ENCODE measurements around the gene ASXL2.
"Not testable (repeated sequence)": the region's sequence is repeated elsewhere in the genome, so short reads cannot be mapped to it uniquely, and the experiment has no call there.

Gene ASXL2

GRCh38 chr2:25831746-25832449 lies 46.4 kb downstream of the ASXL2 start:
- DNase-seq, result no peak

DNA sequence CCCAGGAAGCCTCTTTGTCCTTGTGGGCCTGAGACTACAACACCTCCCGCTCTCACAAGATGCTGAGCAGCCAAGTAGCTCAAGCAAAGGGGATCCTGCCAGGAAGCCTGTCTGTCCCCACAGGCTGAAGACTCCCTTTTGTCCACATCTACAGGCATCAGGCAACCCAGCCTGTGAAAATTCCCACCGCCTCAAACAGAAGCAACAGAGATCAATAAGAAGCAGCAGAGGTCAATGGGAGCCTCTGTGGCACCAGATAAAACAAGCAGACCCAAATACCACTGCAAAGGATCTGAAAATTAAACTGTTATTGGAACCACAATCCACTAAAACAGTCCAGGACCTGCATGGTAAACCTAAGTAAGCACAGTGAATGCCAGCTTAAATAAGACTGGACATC lies 48.5 kb downstream of the ASXL2 start:
- DNase-seq, result no peak

DNA sequence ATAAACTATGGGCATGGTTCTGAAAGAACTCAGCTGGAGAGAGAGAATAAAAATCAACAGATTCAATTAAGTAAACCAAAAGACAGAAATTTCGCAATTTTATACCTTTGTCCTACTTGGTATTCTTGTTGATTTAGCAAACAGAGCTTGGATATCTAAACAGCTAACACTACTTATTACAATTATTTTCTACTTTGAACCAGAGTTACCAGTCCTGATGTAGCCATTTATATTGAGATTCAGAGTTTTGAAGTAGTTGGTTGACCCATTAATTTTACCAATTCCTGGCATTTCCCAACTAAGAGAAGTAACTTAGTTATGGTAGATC lies 48.9 kb downstream of the ASXL2 start:
- no peak for DNase-seq

DNA sequence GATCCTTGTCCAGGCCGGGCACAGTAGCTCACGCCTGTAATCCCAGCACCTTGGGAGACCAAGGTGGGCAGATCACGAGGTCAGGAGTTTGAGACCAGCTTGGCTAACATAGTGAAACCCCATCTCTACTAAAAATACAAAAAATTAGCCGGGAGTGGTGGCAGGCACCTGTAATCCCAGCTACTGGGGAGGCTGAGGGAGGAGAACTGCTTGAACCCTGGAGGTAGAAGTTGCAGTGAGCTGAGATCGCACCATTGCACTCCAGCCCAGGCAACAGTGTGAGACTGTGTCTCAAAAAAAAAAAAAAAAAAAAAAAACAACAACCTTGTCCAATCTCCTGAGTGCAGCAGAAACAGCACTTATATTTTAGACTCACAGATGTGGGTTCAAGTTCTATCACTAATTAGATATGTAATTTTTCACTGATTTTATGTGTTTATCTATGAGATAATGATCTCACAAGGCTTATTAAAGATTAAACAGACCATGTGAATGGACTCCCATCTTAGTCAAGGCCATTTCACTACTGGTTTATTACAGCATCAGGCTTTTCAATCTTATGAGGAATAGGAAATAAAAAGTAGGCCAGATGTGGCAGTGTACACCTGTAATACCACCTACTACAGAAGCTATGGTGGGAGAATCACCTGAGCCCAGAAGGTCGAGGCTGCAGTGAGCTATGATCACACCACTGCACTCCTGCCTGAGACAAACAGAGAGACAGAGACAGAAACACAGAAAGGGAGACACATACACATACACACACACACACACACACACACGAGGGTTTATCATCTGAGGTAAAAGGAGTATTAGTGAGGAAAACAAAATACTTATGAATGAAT lies 49.5 kb downstream of the ASXL2 start:
- not testable (repeated sequence) for DNase-seq

GRCh38 chr2:25825238-25825637 lies 53.0 kb downstream of the ASXL2 start:
- no peak for DNase-seq

DNA sequence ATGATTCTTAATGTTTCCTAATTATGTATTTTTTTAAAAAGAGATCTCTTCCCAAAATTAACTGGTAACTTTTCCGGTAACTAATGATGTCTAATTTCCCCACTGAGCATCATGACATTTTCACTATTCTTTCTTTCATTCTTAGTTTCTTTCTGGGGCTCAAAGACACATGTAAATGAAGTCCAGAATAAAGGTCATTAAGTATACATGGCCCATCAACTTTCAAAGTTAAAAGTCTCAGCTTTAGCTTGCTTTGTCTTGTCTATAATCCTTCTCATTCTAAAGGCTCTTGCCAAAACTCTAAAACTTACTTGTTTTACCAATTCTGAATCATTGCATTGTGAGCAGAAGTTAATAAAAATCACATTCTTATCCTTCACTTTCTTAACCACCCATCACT lies 53.6 kb downstream of the ASXL2 start:
- DNase-seq, result no peak

DNA sequence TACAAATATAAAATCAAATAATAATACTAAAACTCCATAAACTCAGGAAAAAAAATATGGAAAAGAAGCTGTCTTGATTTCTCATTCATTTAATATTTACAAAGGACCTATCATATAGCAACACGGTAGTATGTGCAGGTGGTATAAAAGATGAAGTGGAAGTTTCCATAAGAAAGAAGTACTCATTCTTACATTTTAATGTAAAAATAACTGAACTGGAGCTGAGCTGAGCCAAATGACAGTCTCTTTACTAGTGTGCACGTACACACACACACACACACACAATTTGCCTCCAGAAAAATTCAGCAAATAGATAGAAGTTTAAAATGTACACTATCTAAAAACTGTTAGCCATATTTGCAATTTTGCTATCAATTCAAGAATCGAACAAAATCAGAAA lies 54.1 kb downstream of the ASXL2 start:
- no peak for DNase-seq

GRCh38 chr2:25822190-25823117 lies 55.8 kb downstream of the ASXL2 start:
- no peak for DNase-seq

DNA sequence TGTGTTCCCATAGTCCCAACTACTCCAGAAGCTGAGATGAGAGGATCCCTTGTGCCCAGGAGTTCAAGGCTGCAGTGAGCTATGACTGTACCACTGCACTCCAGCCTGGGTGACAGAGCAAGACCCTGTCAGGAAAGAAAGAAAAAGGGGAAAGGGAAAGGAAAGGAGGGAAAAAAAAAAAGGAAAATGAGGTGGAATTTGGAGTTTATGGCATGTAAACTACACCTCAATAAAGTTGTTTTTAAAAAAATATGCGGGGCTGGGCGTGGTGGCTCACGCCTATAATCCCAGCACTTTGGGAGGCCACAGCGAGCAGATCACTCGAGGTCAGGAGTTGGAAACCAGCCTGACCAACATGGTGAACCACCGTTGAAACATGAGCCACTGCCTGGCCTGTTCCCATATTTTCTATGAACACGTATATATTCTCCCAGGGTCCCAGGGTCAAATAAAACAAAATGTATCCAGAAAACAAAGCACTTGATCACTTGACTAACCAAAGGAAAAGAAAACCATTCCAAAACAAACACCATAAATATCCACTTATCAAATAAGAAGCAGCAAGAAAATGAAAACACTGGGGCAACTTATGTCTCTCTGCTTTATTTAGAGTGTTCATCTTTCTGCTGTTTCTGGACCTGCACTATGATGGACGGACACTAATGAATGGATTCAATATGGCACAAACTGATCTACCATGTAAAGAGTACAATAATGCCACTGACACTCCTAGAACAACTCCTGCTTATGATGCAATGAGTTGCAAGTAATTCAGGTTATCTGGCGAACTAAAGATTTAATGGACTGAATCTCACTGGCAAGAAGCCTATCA lies 56.8 kb downstream of the ASXL2 start:
- DNase-seq, result no peak

- DNase-seq, result no peak
Measured at GRCh38 chr2:25819597-25820039, 58.7 kb downstream of the ASXL2 start.

GRCh38 chr2:25817630-25818029 lies 60.7 kb downstream of the ASXL2 start:
- no peak for DNase-seq

- no peak for DNase-seq
Measured at GRCh38 chr2:25817006-25817405, 61.3 kb downstream of the ASXL2 start.

DNA sequence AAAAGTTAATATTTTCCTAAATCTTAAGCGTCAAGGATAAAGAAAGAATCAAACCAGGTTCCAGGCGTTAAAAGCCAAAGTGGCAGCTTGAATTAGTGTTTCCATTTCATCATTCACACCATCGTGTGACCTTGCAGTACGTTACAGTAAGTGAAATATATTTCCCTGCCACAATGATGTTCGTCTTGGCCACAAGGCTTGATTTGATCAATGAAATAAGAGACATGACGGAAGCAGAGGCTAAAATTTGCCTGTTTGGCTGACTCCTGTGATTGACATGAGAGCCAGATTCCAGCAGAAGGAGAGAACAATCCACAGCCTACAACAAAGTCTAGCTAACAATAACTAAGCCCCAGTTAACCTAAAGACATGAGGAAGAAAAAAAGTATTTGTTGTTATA lies 62.0 kb downstream of the ASXL2 start:
- DNase-seq, result no peak

- DNase-seq, result no peak
Measured at GRCh38 chr2:25814681-25815080, 63.6 kb downstream of the ASXL2 start.

GRCh38 chr2:25810428-25810827 lies 67.9 kb downstream of the ASXL2 start:
- DNase-seq, result no peak

DNA sequence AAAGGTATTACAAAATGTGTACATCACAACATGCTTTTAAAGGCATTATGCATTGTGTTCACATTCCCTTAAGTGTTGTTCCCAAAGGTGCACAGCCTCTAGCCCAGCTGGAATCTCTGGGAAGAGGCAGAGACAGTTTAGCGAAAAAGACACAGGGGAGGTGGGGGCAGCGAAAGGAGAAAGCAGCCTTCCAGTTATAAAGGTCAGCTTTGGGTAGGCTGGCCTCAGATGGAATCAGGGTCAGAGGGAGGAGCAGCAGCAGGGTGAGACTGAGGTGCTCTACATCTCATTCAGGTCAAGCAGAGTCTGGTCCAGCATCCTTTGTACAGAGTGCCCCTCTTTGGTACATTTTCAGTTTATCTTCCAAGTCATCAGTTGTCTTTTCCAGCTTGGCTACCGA lies 68.6 kb downstream of the ASXL2 start:
- no peak for DNase-seq

DNA sequence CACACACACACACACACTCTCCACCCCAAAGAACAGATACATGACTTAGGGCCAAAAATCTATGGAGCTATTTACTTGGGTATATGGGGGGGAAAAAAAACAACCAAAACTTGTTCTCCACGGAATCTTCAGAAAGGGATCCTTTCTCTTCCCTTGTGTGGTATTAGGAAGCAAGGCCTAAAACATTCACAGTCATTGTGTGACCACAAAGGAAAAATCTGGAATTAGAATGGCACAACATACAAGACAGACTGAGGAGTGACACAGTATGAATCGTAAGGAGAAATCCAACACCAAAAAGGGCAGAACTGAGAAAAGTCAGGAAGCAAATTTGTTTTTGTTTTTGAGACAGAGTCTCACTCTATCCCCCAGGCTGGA lies 70.3 kb downstream of the ASXL2 start:
- no peak for DNase-seq

- no peak for DNase-seq
Measured at GRCh38 chr2:25806941-25807340, 71.3 kb downstream of the ASXL2 start.

DNA sequence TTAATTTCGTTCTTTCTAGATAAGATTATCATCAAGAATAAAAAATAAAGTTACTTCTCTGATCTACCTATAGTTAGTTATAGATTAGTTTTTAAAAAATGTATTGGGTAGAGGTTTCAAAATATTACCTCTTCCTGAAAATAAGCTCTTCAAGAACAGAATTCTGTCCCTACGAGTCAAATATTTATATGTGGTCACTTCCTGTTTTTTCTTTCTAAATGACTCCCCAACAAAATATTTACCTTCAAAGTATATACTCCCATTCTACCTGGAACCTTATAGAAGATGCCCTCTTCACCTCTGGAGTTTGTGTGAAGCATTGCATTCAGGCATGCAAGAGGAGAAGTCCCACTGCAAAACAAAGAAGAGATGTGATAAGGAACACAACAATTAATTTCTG lies 72.3 kb downstream of the ASXL2 start:
- no peak for DNase-seq

- no peak for DNase-seq
Measured at GRCh38 chr2:25804338-25804737, 73.9 kb downstream of the ASXL2 start.

DNA sequence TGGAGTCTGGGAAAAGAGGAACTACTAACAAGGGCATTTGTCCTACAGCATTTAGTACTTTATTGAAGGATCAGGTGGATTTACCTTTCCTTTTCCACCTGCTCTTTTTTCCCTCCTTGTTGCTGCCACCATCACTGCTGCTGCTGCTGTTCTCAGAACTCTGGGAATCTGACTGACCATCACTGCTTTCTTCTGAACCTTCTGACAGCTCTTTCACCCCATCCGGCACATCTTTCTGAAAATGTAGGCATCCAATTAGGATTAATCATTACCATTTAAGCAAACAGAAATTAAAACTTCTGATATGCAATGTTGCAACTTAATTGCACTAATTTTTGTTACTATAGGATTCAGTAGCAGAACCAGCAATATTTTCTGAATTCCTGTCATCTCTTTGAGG lies 79.0 kb downstream of the ASXL2 start:
- DNase-seq, result no peak

Measured in GOT3 (cell line).